RWPE1 (cell line): ENCODE results near the gene C5orf22.

Experiments used
- CTCF ChIA-PET: fragments of 350-600 bp; sonication (Branson Sonifier 250); formaldehyde crosslinking; extraction: SDS; loops from one replicate; lab custom pipeline; 2021; lab: Yijun Ruan, JAX
- POLR2A ChIA-PET: fragments of 400-600 bp; formaldehyde crosslinking; extraction: SDS; loops from one replicate; lab custom pipeline; 2020; ENCODE audit warnings: antibody characterized with exemption; ENCODE audit not compliant: low non-redundant PET; lab: Yijun Ruan, JAX
- DNase-seq: peaks from one replicate; pipeline ENCODE4 v3.0.0; 2012; ENCODE audit warnings: low spot score
- H3K27ac ChIP-seq: fragments of 450-650 bp; 2 replicates; pipeline ENCODE4 v1.5.1; 2017
- CTCF ChIP-seq: fragments of 450-650 bp; conservative IDR thresholded peaks from 2 replicates; pipeline ENCODE4 v1.5.1; 2017; ENCODE audit warnings: low read depth, mild to moderate bottlenecking

Gene C5orf22

GRCh38 chr5:31523041-31523440, 9.1 kb upstream of the C5orf22 start:
- CTCF ChIA-PET, result no interaction called here
- POLR2A ChIA-PET, result no interaction called here
- no peak for TF ChIP-seq CTCF
- H3K27ac ChIP-seq, result no peak overlapping the region
- DNase-seq, result no peak

GRCh38 chr5:31530541-31531265, 1.4 kb upstream of the C5orf22 start:
- H3K27ac ChIP-seq, result no peak overlapping the region
- no peak for DNase-seq
- no peak for TF ChIP-seq CTCF
- POLR2A ChIA-PET, result interaction anchor here (0.6 kb wide), 2 partner anchors 9 to 1275 kb away, joined by 3 to 4 read pairs; no protein-coding TSS in a partner anchor
- CTCF ChIA-PET, result interaction anchor here (0.7 to 0.8 kb wide), 2 partner anchors 11 to 195 kb away, joined by 3 to 4 read pairs; no protein-coding TSS in a partner anchor

GRCh38 chr5:31531543-31531887, 586 bp upstream of the C5orf22 start:
- ChIA-PET POLR2A (interaction anchor here (0.6 kb wide), 1 partner anchor 8 kb away, joined by 3 read pairs; no protein-coding TSS in a partner anchor), CTCF (interaction anchor here (0.8 kb wide), 1 partner anchor 12 kb away, joined by 4 read pairs; no protein-coding TSS in a partner anchor)
- TF ChIP-seq CTCF, result no peak
- H3K27ac ChIP-seq, result peak overlapping the region; percentile 80
- DNase-seq, result peak; percentile 24

GRCh38 chr5:31534527-31535046, 2.5 kb downstream of the C5orf22 start:
- POLR2A ChIA-PET, result no interaction called here
- CTCF ChIA-PET, result interaction anchor here (0.5 kb wide), 1 partner anchor 9 kb away, joined by 4 read pairs; no protein-coding TSS in a partner anchor
- TF ChIP-seq CTCF, result no peak
- no peak overlapping the region for H3K27ac ChIP-seq
- DNase-seq, result no peak

GRCh38 chr5:31536873-31537272, 4.8 kb downstream of the C5orf22 start:
- CTCF ChIA-PET, result interaction anchor here (0.7 kb wide), 1 partner anchor 669 kb away, joined by 3 read pairs; no protein-coding TSS in a partner anchor
- no peak overlapping the region for H3K27ac ChIP-seq

More at GRCh38 chr5:31536873-31537272, 4.8 kb downstream of the C5orf22 start:
- no peak for TF ChIP-seq CTCF
- DNase-seq, result no peak
- POLR2A ChIA-PET, result no interaction called here
